Mucosa of gallbladder (tissue), 1 donor: ENCODE measurements around the gene FBXO24. TPM values are rescaled to one million over a fixed set of nuclear protein-coding genes. Genes with fewer than 3 reads are reported as not detected.

ENCODE experiments used
- total RNA-seq: library from RNA; stranded (reverse); gene quantifications from one replicate; pipeline ENCODE4 v1.2.1, GENCODE V29; 2021
- donor health status: DM: no; HTN: no; CAD: no.

The FBXO24 gene
- total RNA-seq, 1 donor from 2014 or later, result 1.6 TPM

Other genes starting within 250 kb of the FBXO24 start
- 70.3 TPM for gene PILRB, start 228.2 kb upstream of the FBXO24 start, total RNA-seq
- gene PILRA, start 212.8 kb upstream of the FBXO24 start, total RNA-seq, result 8.0 TPM
- 4.6 TPM for gene ZCWPW1, start 157.6 kb upstream of the FBXO24 start, total RNA-seq
- 40.5 TPM for gene MEPCE, start 156.5 kb upstream of the FBXO24 start, total RNA-seq
- 36.3 TPM for gene PPP1R35, start 149.8 kb upstream of the FBXO24 start, total RNA-seq
- 1.2 TPM for gene SPACDR, start 122.1 kb upstream of the FBXO24 start, total RNA-seq
- 78.2 TPM for gene TSC22D4, start 107.1 kb upstream of the FBXO24 start, total RNA-seq
- gene NYAP1, start 102.4 kb upstream of the FBXO24 start, total RNA-seq, result 1.2 TPM
- gene AGFG2, start 47.1 kb upstream of the FBXO24 start, total RNA-seq, result 102 TPM
- gene SAP25, start 12.4 kb upstream of the FBXO24 start, total RNA-seq, result 13.3 TPM
- 131 TPM for gene LRCH4, start 199 bp upstream of the FBXO24 start, total RNA-seq
- gene PCOLCE, start 16.0 kb downstream of the FBXO24 start, total RNA-seq, result 55.4 TPM
- 34.8 TPM for gene MOSPD3, start 26.2 kb downstream of the FBXO24 start, total RNA-seq
- 13.8 TPM for gene TFR2, start 55.2 kb downstream of the FBXO24 start, total RNA-seq
- 0.14 TPM for gene ACTL6B, start 70.1 kb downstream of the FBXO24 start, total RNA-seq
- gene GNB2, start 87.4 kb downstream of the FBXO24 start, total RNA-seq, result 236 TPM
- gene GIGYF1, start 107.9 kb downstream of the FBXO24 start, total RNA-seq, result 56.2 TPM
- 25.9 TPM for gene POP7, start 119.8 kb downstream of the FBXO24 start, total RNA-seq
- gene EPO, start 134.1 kb downstream of the FBXO24 start, total RNA-seq, result not detected
- not detected for gene ZAN, start 147.3 kb downstream of the FBXO24 start, total RNA-seq
- gene EPHB4, start 241.2 kb downstream of the FBXO24 start, total RNA-seq, result 165 TPM